ENCODE results near the gene RSRP1. TPM values are rescaled to one million over a fixed set of nuclear protein-coding genes. Genes with fewer than 3 reads are reported as not detected.
"Not testable (repeated sequence)": the region's sequence is repeated elsewhere in the genome, so short reads cannot be mapped to it uniquely, and the experiment has no call there.

RSRP1 gene
- total and polyA plus RNA-seq, 2 donors (not counting 3 experiments of a cell fraction or from before 2014, with no cell fraction given) = 50.5 to 99.4 TPM

DNA sequence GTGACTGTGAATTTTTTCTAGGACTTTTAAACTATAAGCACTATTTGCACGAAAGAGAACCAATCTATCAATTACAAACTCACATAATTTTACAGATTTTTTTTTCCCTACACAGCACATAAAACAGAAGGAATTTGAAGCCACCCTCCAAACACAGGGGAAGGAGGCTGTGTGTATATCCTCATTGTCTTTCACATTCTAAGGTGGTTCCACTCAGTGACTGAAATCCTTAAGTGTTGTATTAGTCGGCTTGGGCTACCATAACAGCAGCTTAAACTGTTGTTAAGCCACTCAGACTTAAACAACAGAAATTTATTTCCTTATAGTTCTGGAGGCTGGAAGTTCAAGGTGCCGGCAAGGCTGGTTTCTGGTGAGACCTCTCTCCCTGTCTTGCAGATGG is 13.1 kb upstream of the RSRP1 start:
- H3K36me3 ChIP-seq (ENCODE audit: control insufficient read depth in 2 of 2, extremely low read depth in 1 of 2, insufficient read depth in 2 of 2, low read length in 2 of 2); H3K9me1 ChIP-seq (replicated peaks; ENCODE audit: control insufficient read depth, extremely low read depth, insufficient read depth, low read length); dilution Hi-C loops (cut with MboI; ENCODE audit: extremely low pct_ligation_motif_present, low sequenced_read_pairs); CTCF ChIA-PET; H3K9me3 ChIP-seq (replicated peaks; ENCODE audit: control insufficient read depth, insufficient read depth, low read length); BruUV-seq (replicated peaks); FAIRE-seq; H3K79me2 ChIP-seq (ENCODE audit: control insufficient read depth, insufficient read depth, low read length); H3K4me1 ChIP-seq (ENCODE audit: control insufficient read depth, extremely low read depth, insufficient read depth, low read length); H2AFZ ChIP-seq (ENCODE audit: low read depth, low read length); H3K9ac ChIP-seq (replicated peaks; ENCODE audit: extremely low read depth, insufficient read depth, low read length); H3K4me3 ChIP-seq (replicated peaks in 1 of 3; ENCODE audit: insufficient read depth in 1 of 3, low read depth in 1 of 3, low read length in 3 of 3); H3K27me3 ChIP-seq (ENCODE audit: control insufficient read depth in 2 of 2, insufficient read depth in 2 of 2, low read length in 2 of 2); DNase-seq (ENCODE audit: low read depth, low spot score); H4K20me1 ChIP-seq (replicated peaks; ENCODE audit: control insufficient read depth, extremely low read depth, insufficient read depth, low read length); H3K4me2 ChIP-seq (ENCODE audit: insufficient read depth, low read length): not testable (repeated sequence)
- H3K27ac ChIP-seq (ENCODE audit: insufficient read depth, low read depth, low read length) = peak overlapping the region; percentile 22
- POLR2A ChIA-PET = interaction anchor here (0.7 kb wide), 1 partner anchor 64 kb away, joined by 3 read pairs; no protein-coding TSS in a partner anchor
- intact Hi-C loops (cut with micrococcal nuclease) = loop anchor here (2.0 to 5.0 kb wide), 2 partner anchors 78 to 262 kb away; partner anchors contain the start of gene TMEM50A

- dilution Hi-C loops (cut with MboI; ENCODE audit: extremely low pct_ligation_motif_present, low sequenced_read_pairs); H4K20me1 ChIP-seq (replicated peaks; ENCODE audit: control insufficient read depth, extremely low read depth, insufficient read depth, low read length); H3K4me1 ChIP-seq (ENCODE audit: control insufficient read depth, extremely low read depth, insufficient read depth, low read length); H3K4me3 ChIP-seq (replicated peaks in 1 of 3; ENCODE audit: insufficient read depth in 1 of 3, low read depth in 1 of 3, low read length in 3 of 3); H3K9me1 ChIP-seq (replicated peaks; ENCODE audit: control insufficient read depth, extremely low read depth, insufficient read depth, low read length); H3K9me3 ChIP-seq (replicated peaks; ENCODE audit: control insufficient read depth, insufficient read depth, low read length); H3K9ac ChIP-seq (replicated peaks; ENCODE audit: extremely low read depth, insufficient read depth, low read length); BruUV-seq (replicated peaks); H3K36me3 ChIP-seq (ENCODE audit: control insufficient read depth in 2 of 2, extremely low read depth in 1 of 2, insufficient read depth in 2 of 2, low read length in 2 of 2); CTCF ChIA-PET; H3K79me2 ChIP-seq (ENCODE audit: control insufficient read depth, insufficient read depth, low read length); H3K4me2 ChIP-seq (ENCODE audit: insufficient read depth, low read length); H3K27me3 ChIP-seq (ENCODE audit: control insufficient read depth in 2 of 2, insufficient read depth in 2 of 2, low read length in 2 of 2); H2AFZ ChIP-seq (ENCODE audit: low read depth, low read length): not testable (repeated sequence)
- H3K27ac ChIP-seq (ENCODE audit: insufficient read depth, low read depth, low read length) = peak overlapping the region; percentile 22
- POLR2A ChIA-PET = interaction anchor here (1.1 kb wide), 1 partner anchor 12 kb away, joined by 3 read pairs; the partner anchor contains the start of gene RSRP1
- DNase-seq (ENCODE audit: low read depth, low spot score) (peak; percentile 74), FAIRE-seq (peak; percentile 97)
- peak; percentile 21 for TF ChIP-seq FOS (IDR thresholded peaks at IDR 0.05; ENCODE audit: borderline replicate concordance, insufficient read depth, low read length)
- TF ChIP-seq JUN (IDR thresholded peaks at IDR 0.05; ENCODE audit: borderline replicate concordance, insufficient read depth, insufficient read length, low read depth) = peak; percentile 12
- TF ChIP-seq, protein P1, sequence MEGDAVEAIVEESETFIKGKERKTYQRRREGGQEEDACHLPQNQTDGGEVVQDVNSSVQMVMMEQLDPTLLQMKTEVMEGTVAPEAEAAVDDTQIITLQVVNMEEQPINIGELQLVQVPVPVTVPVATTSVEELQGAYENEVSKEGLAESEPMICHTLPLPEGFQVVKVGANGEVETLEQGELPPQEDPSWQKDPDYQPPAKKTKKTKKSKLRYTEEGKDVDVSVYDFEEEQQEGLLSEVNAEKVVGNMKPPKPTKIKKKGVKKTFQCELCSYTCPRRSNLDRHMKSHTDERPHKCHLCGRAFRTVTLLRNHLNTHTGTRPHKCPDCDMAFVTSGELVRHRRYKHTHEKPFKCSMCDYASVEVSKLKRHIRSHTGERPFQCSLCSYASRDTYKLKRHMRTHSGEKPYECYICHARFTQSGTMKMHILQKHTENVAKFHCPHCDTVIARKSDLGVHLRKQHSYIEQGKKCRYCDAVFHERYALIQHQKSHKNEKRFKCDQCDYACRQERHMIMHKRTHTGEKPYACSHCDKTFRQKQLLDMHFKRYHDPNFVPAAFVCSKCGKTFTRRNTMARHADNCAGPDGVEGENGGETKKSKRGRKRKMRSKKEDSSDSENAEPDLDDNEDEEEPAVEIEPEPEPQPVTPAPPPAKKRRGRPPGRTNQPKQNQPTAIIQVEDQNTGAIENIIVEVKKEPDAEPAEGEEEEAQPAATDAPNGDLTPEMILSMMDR (IDR thresholded peaks at IDR 0.05; ENCODE audit: extremely low read depth in 1 of 2, insufficient read depth in 1 of 2, low read depth in 1 of 2, low read length in 2 of 2) = peak in 1 of 2 donors; percentile 14
- intact Hi-C loops (cut with micrococcal nuclease) = loop anchor here (2.0 to 5.0 kb wide), 2 partner anchors 79 to 262 kb away; partner anchors contain the start of gene TMEM50A
Observed at GRCh38 chr1:25259813-25260212, 12.6 kb upstream of the RSRP1 start.

Measured in endothelial cell of umbilical vein (primary cell).